ENCODE measurements around the gene SMPD2. TPM values are rescaled to one million over a fixed set of nuclear protein-coding genes. Genes with fewer than 3 reads are reported as not detected.

The SMPD2 gene
- 17.6 and 30.4 TPM in 2 replicates for total RNA-seq (2014; rRNA removed; shearing (Covaris generic); ENCODE audit: low replicate concordance)

- in situ Hi-C loops (cut with HindIII; ENCODE audit: low pct_unique_long_range_greater_than_20kb, low sequenced_read_pairs): no loop called here
- DNase-seq (ENCODE audit: low read depth): peak; percentile 92
Measured at GRCh38 chr6:109440331-109441068, at the start of gene SMPD2, which contains the start of gene PPIL6. SMPD2 (plus strand) TSS chr6:109440724; CDS start chr6:109441122, 398 bp downstream. PPIL6 (minus strand) TSS chr6:109440628; CDS start chr6:109440590, 38 bp downstream.

GRCh38 chr6:109393157-109393885 is 47.2 kb upstream of the SMPD2 start:
- in situ Hi-C loops (cut with HindIII; ENCODE audit: low pct_unique_long_range_greater_than_20kb, low sequenced_read_pairs): no loop called here
- no peak for DNase-seq (ENCODE audit: low read depth)

GRCh38 chr6:109393886-109394281 is 46.6 kb upstream of the SMPD2 start:
- DNase-seq (ENCODE audit: low read depth): no peak
- in situ Hi-C loops (cut with HindIII; ENCODE audit: low pct_unique_long_range_greater_than_20kb, low sequenced_read_pairs): no loop called here

- no peak for DNase-seq (ENCODE audit: low read depth)
- in situ Hi-C loops (cut with HindIII; ENCODE audit: low pct_unique_long_range_greater_than_20kb, low sequenced_read_pairs): no loop called here
Measured at GRCh38 chr6:109396046-109396718, 44.3 kb upstream of the SMPD2 start.

GRCh38 chr6:109397020-109397419 is 43.5 kb upstream of the SMPD2 start:
- in situ Hi-C loops (cut with HindIII; ENCODE audit: low pct_unique_long_range_greater_than_20kb, low sequenced_read_pairs): no loop called here
- DNase-seq (ENCODE audit: low read depth): no peak

GRCh38 chr6:109406196-109406595 is 34.3 kb upstream of the SMPD2 start:
- DNase-seq (ENCODE audit: low read depth): no peak
- in situ Hi-C loops (cut with HindIII; ENCODE audit: low pct_unique_long_range_greater_than_20kb, low sequenced_read_pairs): no loop called here

- in situ Hi-C loops (cut with HindIII; ENCODE audit: low pct_unique_long_range_greater_than_20kb, low sequenced_read_pairs): no loop called here
- no peak for DNase-seq (ENCODE audit: low read depth)
Measured at GRCh38 chr6:109411034-109411433, 29.5 kb upstream of the SMPD2 start.

GRCh38 chr6:109417646-109418045 is 22.9 kb upstream of the SMPD2 start:
- no peak for DNase-seq (ENCODE audit: low read depth)
- in situ Hi-C loops (cut with HindIII; ENCODE audit: low pct_unique_long_range_greater_than_20kb, low sequenced_read_pairs): no loop called here

GRCh38 chr6:109420751-109421150 is 19.8 kb upstream of the SMPD2 start:
- peak; percentile 60 for DNase-seq (ENCODE audit: low read depth)
- in situ Hi-C loops (cut with HindIII; ENCODE audit: low pct_unique_long_range_greater_than_20kb, low sequenced_read_pairs): no loop called here

GRCh38 chr6:109421184-109421583 is 19.3 kb upstream of the SMPD2 start:
- in situ Hi-C loops (cut with HindIII; ENCODE audit: low pct_unique_long_range_greater_than_20kb, low sequenced_read_pairs): no loop called here
- no peak for DNase-seq (ENCODE audit: low read depth)

GRCh38 chr6:109424946-109425345 is 15.6 kb upstream of the SMPD2 start:
- DNase-seq (ENCODE audit: low read depth): no peak
- in situ Hi-C loops (cut with HindIII; ENCODE audit: low pct_unique_long_range_greater_than_20kb, low sequenced_read_pairs): no loop called here

GRCh38 chr6:109428889-109429477 is 11.5 kb upstream of the SMPD2 start:
- in situ Hi-C loops (cut with HindIII; ENCODE audit: low pct_unique_long_range_greater_than_20kb, low sequenced_read_pairs): no loop called here
- no peak for DNase-seq (ENCODE audit: low read depth)

GRCh38 chr6:109429496-109429895 is 11.0 kb upstream of the SMPD2 start:
- in situ Hi-C loops (cut with HindIII; ENCODE audit: low pct_unique_long_range_greater_than_20kb, low sequenced_read_pairs): no loop called here
- DNase-seq (ENCODE audit: low read depth): no peak

- in situ Hi-C loops (cut with HindIII; ENCODE audit: low pct_unique_long_range_greater_than_20kb, low sequenced_read_pairs): no loop called here
- DNase-seq (ENCODE audit: low read depth): no peak
Measured at GRCh38 chr6:109434456-109434855, 6.1 kb upstream of the SMPD2 start.

GRCh38 chr6:109436041-109436440 is 4.5 kb upstream of the SMPD2 start:
- no peak for DNase-seq (ENCODE audit: low read depth)
- in situ Hi-C loops (cut with HindIII; ENCODE audit: low pct_unique_long_range_greater_than_20kb, low sequenced_read_pairs): no loop called here

GRCh38 chr6:109441069-109441816 is 719 bp downstream of the SMPD2 start:
- DNase-seq (ENCODE audit: low read depth): peak; percentile 58
- in situ Hi-C loops (cut with HindIII; ENCODE audit: low pct_unique_long_range_greater_than_20kb, low sequenced_read_pairs): no loop called here

GRCh38 chr6:109442393-109442924 is 1.9 kb downstream of the SMPD2 start:
- DNase-seq (ENCODE audit: low read depth): no peak
- in situ Hi-C loops (cut with HindIII; ENCODE audit: low pct_unique_long_range_greater_than_20kb, low sequenced_read_pairs): no loop called here

GRCh38 chr6:109443425-109443950 is 3.0 kb downstream of the SMPD2 start:
- in situ Hi-C loops (cut with HindIII; ENCODE audit: low pct_unique_long_range_greater_than_20kb, low sequenced_read_pairs): no loop called here
- DNase-seq (ENCODE audit: low read depth): no peak

Measured in Caki2 (cell line).